Measurements from ENCODE around the gene NETO2.
"Not testable (repeated sequence)": the region's sequence is repeated elsewhere in the genome, so short reads cannot be mapped to it uniquely, and the experiment has no call there.

The NETO2 gene

GRCh38 chr16:47127541-47127940 lies 16.2 kb downstream of the NETO2 start:
- no peaks in the 10 kb centered on the region for H3K36me3 ChIP-seq (ENCODE audit: control insufficient read depth, insufficient read depth, low read length)
- H3K9ac ChIP-seq (ENCODE audit: low read depth, low read length) = no peak overlapping the region
- H3K4me3 ChIP-seq (ENCODE audit: low read depth, low read length) = no peak overlapping the region
- no peaks in the 10 kb centered on the region for H3K4me1 ChIP-seq (ENCODE audit: control insufficient read depth, insufficient read depth, low read length)
- no peaks in the 10 kb centered on the region for H3K9me3 ChIP-seq (ENCODE audit: control insufficient read depth, insufficient read depth, low read length)
- no peaks in the 10 kb centered on the region for H3K27me3 ChIP-seq (ENCODE audit: control insufficient read depth, insufficient read depth, low read length)

GRCh38 chr16:47125757-47126156 lies 18.0 kb downstream of the NETO2 start:
- Histone ChIP-seq H3K4me3 (ENCODE audit: low read depth, low read length) (no peak overlapping the region), H3K4me1 (ENCODE audit: control insufficient read depth, insufficient read depth, low read length) (no peaks in the 10 kb centered on the region), H3K9me3 (ENCODE audit: control insufficient read depth, insufficient read depth, low read length) (no peaks in the 10 kb centered on the region), H3K9ac (ENCODE audit: low read depth, low read length) (no peak overlapping the region), H3K36me3 (ENCODE audit: control insufficient read depth, insufficient read depth, low read length) (no peaks in the 10 kb centered on the region), H3K27me3 (ENCODE audit: control insufficient read depth, insufficient read depth, low read length) (no peaks in the 10 kb centered on the region)

- Histone ChIP-seq H3K27me3 (ENCODE audit: control insufficient read depth, insufficient read depth, low read length) (no peaks in the 10 kb centered on the region), H3K4me1 (ENCODE audit: control insufficient read depth, insufficient read depth, low read length) (no peaks in the 10 kb centered on the region), H3K9ac (ENCODE audit: low read depth, low read length) (no peak overlapping the region), H3K4me3 (ENCODE audit: low read depth, low read length) (no peak overlapping the region), H3K36me3 (ENCODE audit: control insufficient read depth, insufficient read depth, low read length) (no peaks in the 10 kb centered on the region), H3K9me3 (ENCODE audit: control insufficient read depth, insufficient read depth, low read length) (no peaks in the 10 kb centered on the region)
Measured at GRCh38 chr16:47113130-47113529, 30.6 kb downstream of the NETO2 start.

- no peak overlapping the region for H3K9ac ChIP-seq (ENCODE audit: low read depth, low read length)
Measured at GRCh38 chr16:47110939-47111338, 32.8 kb downstream of the NETO2 start.

GRCh38 chr16:47109361-47109760 lies 34.4 kb downstream of the NETO2 start:
- no peak overlapping the region for H3K9ac ChIP-seq (ENCODE audit: low read depth, low read length)
- H3K27me3 ChIP-seq (ENCODE audit: control insufficient read depth, insufficient read depth, low read length) = no peaks in the 10 kb centered on the region
- H3K36me3 ChIP-seq (ENCODE audit: control insufficient read depth, insufficient read depth, low read length) = no peaks in the 10 kb centered on the region
- H3K4me3 ChIP-seq (ENCODE audit: low read depth, low read length) = no peak overlapping the region
- no peaks in the 10 kb centered on the region for H3K4me1 ChIP-seq (ENCODE audit: control insufficient read depth, insufficient read depth, low read length)
- H3K9me3 ChIP-seq (ENCODE audit: control insufficient read depth, insufficient read depth, low read length) = no peaks in the 10 kb centered on the region

More at GRCh38 chr16:47110939-47111338, 32.8 kb downstream of the NETO2 start:
- Histone ChIP-seq H3K36me3 (ENCODE audit: control insufficient read depth, insufficient read depth, low read length) (no peaks in the 10 kb centered on the region), H3K9me3 (ENCODE audit: control insufficient read depth, insufficient read depth, low read length) (no peaks in the 10 kb centered on the region), H3K4me3 (ENCODE audit: low read depth, low read length) (no peak overlapping the region), H3K27me3 (ENCODE audit: control insufficient read depth, insufficient read depth, low read length) (no peaks in the 10 kb centered on the region), H3K4me1 (ENCODE audit: control insufficient read depth, insufficient read depth, low read length) (no peaks in the 10 kb centered on the region)

- H3K4me3 ChIP-seq (ENCODE audit: low read depth, low read length); H3K36me3 ChIP-seq (ENCODE audit: control insufficient read depth, insufficient read depth, low read length); H3K27me3 ChIP-seq (ENCODE audit: control insufficient read depth, insufficient read depth, low read length); H3K9ac ChIP-seq (ENCODE audit: low read depth, low read length); H3K9me3 ChIP-seq (ENCODE audit: control insufficient read depth, insufficient read depth, low read length); H3K4me1 ChIP-seq (ENCODE audit: control insufficient read depth, insufficient read depth, low read length): not testable (repeated sequence)
Measured at GRCh38 chr16:47102921-47103320, 40.8 kb downstream of the NETO2 start.

GRCh38 chr16:47097154-47097553 lies 46.6 kb downstream of the NETO2 start:
- H3K9ac ChIP-seq (ENCODE audit: low read depth, low read length); H3K36me3 ChIP-seq (ENCODE audit: control insufficient read depth, insufficient read depth, low read length); H3K9me3 ChIP-seq (ENCODE audit: control insufficient read depth, insufficient read depth, low read length): not testable (repeated sequence)

GRCh38 chr16:47096297-47096696 lies 47.4 kb downstream of the NETO2 start:
- Histone ChIP-seq H3K27me3 (ENCODE audit: control insufficient read depth, insufficient read depth, low read length) (no peaks in the 10 kb centered on the region), H3K4me3 (ENCODE audit: low read depth, low read length) (no peak overlapping the region), H3K36me3 (ENCODE audit: control insufficient read depth, insufficient read depth, low read length) (no peaks in the 10 kb centered on the region), H3K9me3 (ENCODE audit: control insufficient read depth, insufficient read depth, low read length) (no peaks in the 10 kb centered on the region), H3K4me1 (ENCODE audit: control insufficient read depth, insufficient read depth, low read length) (no peaks in the 10 kb centered on the region), H3K9ac (ENCODE audit: low read depth, low read length) (no peak overlapping the region)

More at GRCh38 chr16:47097154-47097553, 46.6 kb downstream of the NETO2 start:
- H3K4me1 ChIP-seq (ENCODE audit: control insufficient read depth, insufficient read depth, low read length); H3K27me3 ChIP-seq (ENCODE audit: control insufficient read depth, insufficient read depth, low read length); H3K4me3 ChIP-seq (ENCODE audit: low read depth, low read length): not testable (repeated sequence)

GRCh38 chr16:47084198-47084597 lies 59.5 kb downstream of the NETO2 start:
- Histone ChIP-seq H3K27me3 (ENCODE audit: control insufficient read depth, insufficient read depth, low read length) (no peaks in the 10 kb centered on the region), H3K4me3 (ENCODE audit: low read depth, low read length) (no peak overlapping the region), H3K9me3 (ENCODE audit: control insufficient read depth, insufficient read depth, low read length) (no peaks in the 10 kb centered on the region), H3K9ac (ENCODE audit: low read depth, low read length) (no peak overlapping the region), H3K4me1 (ENCODE audit: control insufficient read depth, insufficient read depth, low read length) (peaks cover 13% of the 10 kb centered on the region), H3K36me3 (ENCODE audit: control insufficient read depth, insufficient read depth, low read length) (no peaks in the 10 kb centered on the region)

- Histone ChIP-seq H3K4me1 (ENCODE audit: control insufficient read depth, insufficient read depth, low read length) (peaks cover 13% of the 10 kb centered on the region), H3K9ac (ENCODE audit: low read depth, low read length) (no peak overlapping the region), H3K27me3 (ENCODE audit: control insufficient read depth, insufficient read depth, low read length) (no peaks in the 10 kb centered on the region), H3K4me3 (ENCODE audit: low read depth, low read length) (no peak overlapping the region), H3K9me3 (ENCODE audit: control insufficient read depth, insufficient read depth, low read length) (no peaks in the 10 kb centered on the region), H3K36me3 (ENCODE audit: control insufficient read depth, insufficient read depth, low read length) (no peaks in the 10 kb centered on the region)
Measured at GRCh38 chr16:47082099-47082865, 61.5 kb downstream of the NETO2 start.

- peaks cover 13% of the 10 kb centered on the region for H3K4me1 ChIP-seq (ENCODE audit: control insufficient read depth, insufficient read depth, low read length)
- no peaks in the 10 kb centered on the region for H3K9me3 ChIP-seq (ENCODE audit: control insufficient read depth, insufficient read depth, low read length)
- H3K36me3 ChIP-seq (ENCODE audit: control insufficient read depth, insufficient read depth, low read length) = no peaks in the 10 kb centered on the region
- no peaks in the 10 kb centered on the region for H3K27me3 ChIP-seq (ENCODE audit: control insufficient read depth, insufficient read depth, low read length)
- H3K4me3 ChIP-seq (ENCODE audit: low read depth, low read length) = no peak overlapping the region
- no peak overlapping the region for H3K9ac ChIP-seq (ENCODE audit: low read depth, low read length)
Measured at GRCh38 chr16:47081115-47081514, 62.6 kb downstream of the NETO2 start.

- Histone ChIP-seq H3K36me3 (ENCODE audit: control insufficient read depth, insufficient read depth, low read length) (no peaks in the 10 kb centered on the region), H3K4me3 (ENCODE audit: low read depth, low read length) (no peak overlapping the region), H3K4me1 (ENCODE audit: control insufficient read depth, insufficient read depth, low read length) (peaks cover 13% of the 10 kb centered on the region), H3K9me3 (ENCODE audit: control insufficient read depth, insufficient read depth, low read length) (no peaks in the 10 kb centered on the region), H3K27me3 (ENCODE audit: control insufficient read depth, insufficient read depth, low read length) (no peaks in the 10 kb centered on the region), H3K9ac (ENCODE audit: low read depth, low read length) (no peak overlapping the region)
Measured at GRCh38 chr16:47079860-47080259, 63.9 kb downstream of the NETO2 start.
